Prostate gland (tissue), 2 donors: Measurements from ENCODE around the gene BTBD2.

Experiments
- POLR2A ChIP-seq: fragments of 450-650 bp; IDR thresholded peaks from one replicate; pipeline ENCODE4 v1.6.1; 2016; ENCODE audit warnings: antibody characterized with exemption, mild to moderate bottlenecking
- POLR2AphosphoS5 ChIP-seq: sonication (generic); formaldehyde crosslinking; IDR thresholded peaks from one replicate; pipeline ENCODE4 v1.6.1; 2017; ENCODE audit warnings: antibody characterized with exemption
- TF ChIP-seq, protein P1 (sequence below), 4 experiments: fragments of 200-600 bp in 2 of 4; fragments of 450-650 bp in 2 of 4; sonication (generic) in 2 of 4; IDR thresholded peaks; 1 replicate in 3 of 4; 2 replicates in 1 of 4; pipeline ENCODE4 v1.5.1; 2016 to 2019; ENCODE audit warnings: antibody characterized with exemption in 4 of 4, mild to moderate bottlenecking in 2 of 4, moderate library complexity in 2 of 4

DNA sequence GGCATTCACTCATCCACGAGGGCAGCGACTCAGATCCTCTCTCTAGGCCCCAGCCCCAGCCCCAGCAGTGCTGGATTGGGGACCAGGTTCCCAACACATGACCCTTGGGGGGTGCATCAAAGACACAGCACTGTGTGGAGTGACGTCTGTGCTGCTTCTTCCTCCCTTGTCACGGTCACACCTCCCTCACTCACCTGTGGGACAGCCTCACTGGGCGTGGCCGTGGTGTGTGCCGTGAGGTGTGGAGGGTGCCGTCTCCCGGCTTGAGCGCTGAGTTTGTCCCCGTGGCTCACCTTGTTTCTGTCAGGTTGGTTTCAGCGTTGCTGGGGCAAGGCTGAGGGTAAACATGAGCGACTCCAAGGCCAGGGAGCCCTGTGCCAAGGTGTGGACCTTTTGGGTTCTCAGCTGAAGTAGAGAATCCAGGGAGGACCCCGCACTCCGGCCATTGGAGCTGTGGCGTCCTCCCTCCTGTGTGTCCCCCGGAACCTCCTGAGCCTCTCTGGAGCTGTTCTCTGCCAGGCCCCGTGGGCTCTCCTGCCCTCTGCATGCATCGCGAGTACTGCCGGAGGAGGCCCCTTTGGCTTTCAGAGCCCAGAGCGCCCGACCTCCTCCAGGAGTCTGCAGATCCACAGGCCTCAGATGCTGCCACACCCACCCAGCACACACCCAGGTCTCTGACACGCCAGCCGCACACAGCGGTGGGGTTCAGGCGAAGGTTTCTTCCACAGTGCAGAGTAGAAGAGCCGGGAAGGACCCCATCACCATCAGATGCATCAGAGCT lies 40.9 kb downstream of the BTBD2 start:
- TF ChIP-seq, protein P1, sequence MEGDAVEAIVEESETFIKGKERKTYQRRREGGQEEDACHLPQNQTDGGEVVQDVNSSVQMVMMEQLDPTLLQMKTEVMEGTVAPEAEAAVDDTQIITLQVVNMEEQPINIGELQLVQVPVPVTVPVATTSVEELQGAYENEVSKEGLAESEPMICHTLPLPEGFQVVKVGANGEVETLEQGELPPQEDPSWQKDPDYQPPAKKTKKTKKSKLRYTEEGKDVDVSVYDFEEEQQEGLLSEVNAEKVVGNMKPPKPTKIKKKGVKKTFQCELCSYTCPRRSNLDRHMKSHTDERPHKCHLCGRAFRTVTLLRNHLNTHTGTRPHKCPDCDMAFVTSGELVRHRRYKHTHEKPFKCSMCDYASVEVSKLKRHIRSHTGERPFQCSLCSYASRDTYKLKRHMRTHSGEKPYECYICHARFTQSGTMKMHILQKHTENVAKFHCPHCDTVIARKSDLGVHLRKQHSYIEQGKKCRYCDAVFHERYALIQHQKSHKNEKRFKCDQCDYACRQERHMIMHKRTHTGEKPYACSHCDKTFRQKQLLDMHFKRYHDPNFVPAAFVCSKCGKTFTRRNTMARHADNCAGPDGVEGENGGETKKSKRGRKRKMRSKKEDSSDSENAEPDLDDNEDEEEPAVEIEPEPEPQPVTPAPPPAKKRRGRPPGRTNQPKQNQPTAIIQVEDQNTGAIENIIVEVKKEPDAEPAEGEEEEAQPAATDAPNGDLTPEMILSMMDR (IDR thresholded peaks at IDR 0.05), result no peak
- no peak for TF ChIP-seq POLR2AphosphoS5
- TF ChIP-seq POLR2A, result no peak
